ENCODE results near the gene TRIM14. TPM values are rescaled to one million over a fixed set of nuclear protein-coding genes. Genes with fewer than 3 reads are reported as not detected.

TRIM14 gene
- total RNA-seq, 1 donor, result 13.4 TPM

DNA sequence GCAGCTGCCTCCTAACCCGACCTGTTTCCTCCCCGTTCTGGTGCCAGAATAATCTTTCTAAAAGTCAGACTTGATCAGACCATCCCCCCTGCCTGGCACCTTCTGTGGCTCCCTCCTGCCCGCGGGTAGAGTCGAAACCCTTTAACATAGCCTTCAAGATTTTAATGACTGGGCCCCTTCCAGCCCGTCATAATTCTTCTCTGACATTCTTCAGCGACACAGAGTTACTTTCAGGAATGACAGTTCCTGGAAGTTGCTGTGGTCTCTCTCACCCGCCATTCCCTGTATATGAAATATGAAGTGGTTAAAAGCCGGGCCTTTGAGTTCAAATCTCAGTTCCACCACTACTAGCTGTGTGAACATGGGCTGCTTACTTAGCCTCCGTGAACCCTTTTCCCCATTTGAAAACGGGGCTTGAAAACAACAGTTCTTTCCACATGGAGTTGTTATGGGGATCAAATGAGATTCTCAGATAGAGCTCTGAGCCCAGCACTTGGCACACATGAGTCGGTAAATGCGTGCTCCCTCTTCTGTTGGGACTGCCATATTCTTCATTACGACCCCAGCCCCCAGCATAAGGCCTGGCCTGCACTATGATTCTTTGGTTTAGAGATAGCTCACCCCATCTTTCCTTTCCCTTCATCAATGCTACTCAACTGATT lies 61.8 kb downstream of the TRIM14 start:
- DNase-seq (ENCODE audit: low read depth), result peak; percentile 29
- peak overlapping the region; percentile 81 for H3K4me3 ChIP-seq (ENCODE audit: low read depth, low read length)
- TF ChIP-seq CTCF (IDR thresholded peaks at IDR 0.05; ENCODE audit: insufficient read depth, low read depth, low read length), result no peak

DNA sequence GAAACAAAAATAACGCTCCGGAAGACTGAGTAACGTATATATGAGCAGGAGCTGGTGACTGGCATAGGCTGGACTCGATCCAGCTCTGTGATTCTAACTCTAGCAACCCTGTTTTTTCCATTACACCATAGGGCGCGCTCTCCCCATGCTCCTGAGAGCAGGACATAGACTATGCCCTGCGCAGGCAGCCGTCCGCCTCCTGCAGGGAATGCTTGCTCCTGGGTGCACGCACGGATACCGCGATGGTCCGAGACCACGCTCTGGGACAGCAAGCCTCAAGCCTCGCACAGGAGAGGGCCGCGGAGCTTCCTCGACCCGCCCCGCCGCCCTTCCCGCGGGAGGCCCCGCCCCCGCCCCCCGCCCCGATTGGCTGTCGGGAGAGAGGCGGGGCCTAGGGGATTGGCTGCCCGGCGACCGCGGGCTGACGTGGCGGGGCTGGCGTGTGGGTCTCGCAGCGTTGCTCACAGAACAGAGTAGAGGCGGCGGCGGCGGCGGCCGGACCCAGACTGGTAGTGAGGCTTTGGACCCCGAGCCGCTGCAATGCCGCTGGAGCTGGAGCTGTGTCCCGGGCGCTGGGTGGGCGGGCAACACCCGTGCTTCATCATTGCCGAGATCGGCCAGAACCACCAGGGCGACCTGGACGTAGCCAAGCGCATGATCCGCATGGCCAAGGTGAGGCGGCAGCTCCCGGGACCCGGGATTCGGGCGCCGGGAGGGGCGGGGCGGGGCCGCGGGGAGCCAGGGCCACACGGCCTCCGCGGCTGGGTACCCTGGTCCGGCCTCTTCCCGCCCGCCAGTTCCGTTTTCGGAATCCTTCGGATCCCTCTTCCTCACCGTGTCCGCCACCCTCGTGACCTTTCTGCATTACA lies 62.5 kb downstream of the TRIM14 start, which contains the start of gene NANS:
Gene NANS (plus strand): TSS at position 464 of the 869 bp plus-strand sequence. CDS start 77 bp downstream, at position 541.
- DNase-seq (ENCODE audit: low read depth), result peak; percentile 96
- peak; percentile 7 for TF ChIP-seq CTCF (IDR thresholded peaks at IDR 0.05; ENCODE audit: insufficient read depth, low read depth, low read length)
- peak within 1 kb of the TSS; percentile 81 for H3K4me3 ChIP-seq (ENCODE audit: low read depth, low read length)

GRCh38 chr9:98054376-98054951 lies 64.6 kb downstream of the TRIM14 start:
- no peak for TF ChIP-seq CTCF (IDR thresholded peaks at IDR 0.05; ENCODE audit: insufficient read depth, low read depth, low read length)
- H3K4me3 ChIP-seq (ENCODE audit: low read depth, low read length), result no peak overlapping the region
- no peak for DNase-seq (ENCODE audit: low read depth)

DNA sequence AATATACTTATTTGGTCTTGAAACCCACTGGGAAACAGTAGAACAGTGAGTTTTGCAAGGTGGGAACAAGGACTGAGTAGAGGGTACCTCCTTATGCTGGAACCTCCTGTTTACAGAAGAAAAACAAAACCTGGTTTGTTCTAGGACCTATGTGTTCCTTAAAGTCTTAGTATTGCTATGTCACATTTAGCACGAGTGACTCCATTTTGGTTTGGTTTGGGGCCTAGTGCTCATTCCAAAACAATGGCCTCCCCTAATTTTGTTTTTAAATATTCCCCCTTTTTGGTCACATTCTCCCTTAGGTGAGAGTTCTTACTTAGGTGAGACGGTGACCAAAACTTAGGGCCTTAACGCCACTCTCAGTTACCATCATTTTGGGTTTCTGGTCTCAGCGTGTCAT lies 68.7 kb downstream of the TRIM14 start:
- DNase-seq (ENCODE audit: low read depth), result no peak
- TF ChIP-seq CTCF (IDR thresholded peaks at IDR 0.05; ENCODE audit: insufficient read depth, low read depth, low read length), result no peak
- H3K4me3 ChIP-seq (ENCODE audit: low read depth, low read length), result no peak overlapping the region

DNA sequence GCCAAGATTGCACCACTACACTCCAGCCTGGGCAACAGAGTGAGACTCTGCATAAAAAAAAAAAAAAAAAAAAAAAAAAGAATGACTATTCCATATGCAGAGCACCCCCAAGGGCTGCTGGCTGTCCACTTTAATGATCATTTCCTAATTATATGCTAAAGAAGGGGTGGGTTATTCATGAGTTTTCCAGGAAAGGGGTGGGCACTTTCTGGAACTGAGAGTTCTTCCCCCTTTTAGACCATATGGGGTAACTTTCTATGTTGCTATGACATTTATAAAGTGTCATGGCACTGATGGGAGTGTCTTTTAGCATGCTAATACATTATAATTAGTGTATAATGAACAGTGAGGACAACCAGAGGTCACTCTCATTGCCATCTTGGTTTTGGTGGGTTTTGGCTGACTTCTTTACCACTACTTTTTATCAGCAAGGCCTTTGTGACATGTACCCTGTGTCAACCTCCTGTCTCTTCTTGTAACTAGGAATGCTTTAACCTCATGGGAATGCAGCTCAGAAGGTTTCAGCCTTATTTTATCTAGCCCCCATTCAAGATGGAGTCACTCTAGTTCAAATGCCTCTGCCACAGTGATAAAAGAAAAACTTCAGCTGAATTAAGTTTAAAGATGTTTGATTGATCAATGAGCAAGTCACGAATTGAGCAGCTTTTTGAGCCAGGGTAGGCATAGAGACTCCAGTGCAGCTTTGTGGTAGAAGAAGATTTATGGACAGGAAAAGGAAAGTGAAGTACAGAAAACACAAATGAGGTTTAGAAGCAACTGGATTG lies 69.5 kb downstream of the TRIM14 start:
- no peak for TF ChIP-seq CTCF (IDR thresholded peaks at IDR 0.05; ENCODE audit: insufficient read depth, low read depth, low read length)
- no peak overlapping the region for H3K4me3 ChIP-seq (ENCODE audit: low read depth, low read length)
- no peak for DNase-seq (ENCODE audit: low read depth)

- DNase-seq (ENCODE audit: low read depth), result no peak
- no peak for TF ChIP-seq CTCF (IDR thresholded peaks at IDR 0.05; ENCODE audit: insufficient read depth, low read depth, low read length)
- no peak overlapping the region for H3K4me3 ChIP-seq (ENCODE audit: low read depth, low read length)
Observed at GRCh38 chr9:98047002-98047401, 72.0 kb downstream of the TRIM14 start.
